Neural cell (in vitro differentiated cells): ENCODE data around the gene APOD. TPM values are rescaled to one million over a fixed set of nuclear protein-coding genes. Genes with fewer than 3 reads are reported as not detected.

Source experiments
- H2AFZ ChIP-seq: fragments of 200-600, 300-800 bp; sonication (generic), shearing (Covaris generic); 2 replicates; pipeline ENCODE4 v1.6.0; 2014; ENCODE audit warnings: low read depth, mild to moderate bottlenecking, antibody characterized with exemption, low read length, moderate library complexity
- H3F3A ChIP-seq: fragments of 200-600 bp; shearing (Covaris generic); 2 replicates; pipeline ENCODE4 v1.6.1; 2016; ENCODE audit warnings: mild to moderate bottlenecking, moderate library complexity, mixed read lengths, antibody characterized with exemption, low read length; ENCODE audit not compliant: insufficient read depth, poor library complexity, severe bottlenecking
- H3K27ac ChIP-seq: fragments of 200-600, 300-800 bp; sonication (generic), shearing (Covaris generic); 2 replicates; pipeline ENCODE4 v1.5.1; 2014; ENCODE audit warnings: mild to moderate bottlenecking, low read length, moderate library complexity
- H3K27me3 ChIP-seq: fragments of 300-800, 200-600 bp; sonication (generic), shearing (Covaris generic); 2 replicates; pipeline ENCODE4 v1.6.0; 2014; ENCODE audit warnings: mild to moderate bottlenecking, low read depth, low read length, moderate library complexity; ENCODE audit not compliant: insufficient read depth
- H3K36me3 ChIP-seq: fragments of 300-800, 200-600 bp; sonication (generic), shearing (Covaris generic); 2 replicates; pipeline ENCODE4 v1.5.1; 2014; ENCODE audit warnings: mild to moderate bottlenecking, antibody characterized with exemption, low read length, moderate library complexity; ENCODE audit not compliant: insufficient read depth
- H3K4me2 ChIP-seq: fragments of 300-800, 200-600 bp; sonication (generic), shearing (Covaris generic); 2 replicates; pipeline ENCODE4 v1.6.0; 2014; ENCODE audit warnings: mild to moderate bottlenecking, low read length
- H3K4me3 ChIP-seq: fragments of 300-800, 200-600 bp; sonication (generic), shearing (Covaris generic); 2 replicates; pipeline ENCODE4 v1.5.1; 2014; ENCODE audit warnings: mild to moderate bottlenecking, low read length, moderate library complexity
- H3K79me2 ChIP-seq: fragments of 200-600 bp; shearing (Covaris generic); replicated peaks from 2 replicates; pipeline ENCODE4 v1.6.0; 2014; ENCODE audit warnings: mild to moderate bottlenecking, low read length, moderate library complexity; ENCODE audit not compliant: insufficient read depth
- H3K9ac ChIP-seq: fragments of 300-800, 200-600 bp; sonication (generic), shearing (Covaris generic); 2 replicates; pipeline ENCODE4 v1.6.1; 2016; ENCODE audit warnings: mild to moderate bottlenecking, low read length, mixed read lengths
- H3K9me2 ChIP-seq: fragments of 200-600 bp; shearing (Covaris generic); 2 replicates; pipeline ENCODE4 v1.6.1; 2016; ENCODE audit warnings: mild to moderate bottlenecking, low read length, mixed read lengths; ENCODE audit not compliant: insufficient read depth
- H3K9me3 ChIP-seq: fragments of 200-600, 300-800 bp; sonication (generic), shearing (Covaris generic); 2 replicates; pipeline ENCODE4 v1.6.1; 2016; ENCODE audit warnings: mild to moderate bottlenecking, mixed run types, low read length, moderate library complexity, mixed read lengths
- H4K20me1 ChIP-seq: fragments of 200-600 bp; shearing (Covaris generic); 2 replicates; pipeline ENCODE4 v1.6.1; 2016; ENCODE audit warnings: mild to moderate bottlenecking, mixed run types; ENCODE audit not compliant: insufficient read depth
- CTCF ChIP-seq: fragments of 450-650 bp; IDR thresholded peaks from 2 replicates; pipeline ENCODE4 v1.5.1; 2014; ENCODE audit warnings: antibody characterized with exemption, mild to moderate bottlenecking, moderate library complexity; ENCODE audit not compliant: poor library complexity, severe bottlenecking
- EP300 ChIP-seq: fragments of 450-650 bp; conservative IDR thresholded peaks from 2 replicates; pipeline ENCODE4 v1.6.1; 2014; ENCODE audit warnings: antibody characterized with exemption, mild to moderate bottlenecking, moderate library complexity; ENCODE audit not compliant: poor library complexity, severe bottlenecking
- EZH2 ChIP-seq: fragments of 200-600, 300-800 bp; shearing (Covaris generic), sonication (generic); IDR thresholded peaks from 2 replicates; pipeline ENCODE4 v1.6.1; 2014; ENCODE audit warnings: antibody characterized with exemption, low read length, borderline replicate concordance, mild to moderate bottlenecking; ENCODE audit not compliant: insufficient read depth, poor library complexity, severe bottlenecking
- MXI1 ChIP-seq: fragments of 450-650 bp; conservative IDR thresholded peaks from 2 replicates; pipeline ENCODE4 v1.6.1; 2014; ENCODE audit warnings: antibody characterized with exemption, mild to moderate bottlenecking; ENCODE audit not compliant: poor library complexity, severe bottlenecking
- POLR2AphosphoS5 ChIP-seq: IDR thresholded peaks from 2 replicates; pipeline ENCODE4 v1.6.1; 2012
- RAD21 ChIP-seq: fragments of 450-650 bp; conservative IDR thresholded peaks from 2 replicates; pipeline ENCODE4 v1.6.1; 2014; ENCODE audit warnings: antibody characterized with exemption, mild to moderate bottlenecking, moderate library complexity
- REST ChIP-seq: IDR thresholded peaks from 2 replicates; pipeline ENCODE4 v1.6.1; 2012; ENCODE audit warnings: borderline replicate concordance
- SMC3 ChIP-seq: fragments of 450-650 bp; conservative IDR thresholded peaks from 2 replicates; pipeline ENCODE4 v1.6.1; 2014; ENCODE audit warnings: antibody characterized with exemption, mild to moderate bottlenecking, moderate library complexity; ENCODE audit not compliant: poor library complexity
- TAF1 ChIP-seq: IDR thresholded peaks from 2 replicates; pipeline ENCODE4 v1.6.1; 2012; ENCODE audit warnings: low read depth
- polyA plus RNA-seq: library from polyadenylated mRNA; depleted of rRNA; stranded (reverse); fragments of >200 nt; gene quantifications from 2 replicates; pipeline ENCODE4 v1.2.3, GENCODE V29; 2014

APOD gene
- polyA plus RNA-seq, 1 donor from 2014 or later: not detected

- no peaks in the 10 kb centered on the region for H3F3A ChIP-seq
- no peak overlapping the region for H3K9ac ChIP-seq
- TF ChIP-seq CTCF (no peak), REST (no peak), POLR2AphosphoS5 (no peak), SMC3 (no peak), EP300 (no peak), TAF1 (no peak), EZH2 (no peak), RAD21 (no peak), MXI1 (no peak)
- no peaks in the 10 kb centered on the region for H3K9me2 ChIP-seq
- no peak overlapping the region for H3K4me3 ChIP-seq
- no peaks in the 10 kb centered on the region for H3K27me3 ChIP-seq
- H3K27ac ChIP-seq: no peak overlapping the region
- H3K9me3 ChIP-seq: no peaks in the 10 kb centered on the region
- H3K36me3 ChIP-seq: no peaks in the 10 kb centered on the region
- H2AFZ ChIP-seq: no peak overlapping the region
- no peaks in the 10 kb centered on the region for H3K79me2 ChIP-seq
- H4K20me1 ChIP-seq: no peaks in the 10 kb centered on the region
- H3K4me2 ChIP-seq: no peak overlapping the region
These were observed 14.1 kb upstream of the APOD start for GRCh38 chr3:195597848-195598247.

- Histone ChIP-seq H3K4me2 (no peak overlapping the region), H3F3A (no peaks in the 10 kb centered on the region), H2AFZ (no peak overlapping the region), H4K20me1 (no peaks in the 10 kb centered on the region), H3K9ac (no peak overlapping the region), H3K27ac (no peak overlapping the region), H3K9me3 (no peaks in the 10 kb centered on the region), H3K36me3 (no peaks in the 10 kb centered on the region), H3K4me3 (no peak overlapping the region), H3K79me2 (no peaks in the 10 kb centered on the region), H3K27me3 (no peaks in the 10 kb centered on the region), H3K9me2 (no peaks in the 10 kb centered on the region)
- TF ChIP-seq EZH2: no peak
- TF ChIP-seq REST: no peak
These were observed 13.5 kb upstream of the APOD start for GRCh38 chr3:195597229-195597628.
